Measurements from ENCODE around the gene SHQ1. TPM values are rescaled to one million over a fixed set of nuclear protein-coding genes. Genes with fewer than 3 reads are reported as not detected.
A peak's percentile ranks its signal among the peaks of the same experiment; 100 is the strongest.
"Not testable (repeated sequence)": the region's sequence is repeated elsewhere in the genome, so short reads cannot be mapped to it uniquely, and the experiment has no call there.

The SHQ1 gene
- total RNA-seq, 3 donors from 2014 or later: 9.6 to 19.3 (median 17.4) TPM

DNA sequence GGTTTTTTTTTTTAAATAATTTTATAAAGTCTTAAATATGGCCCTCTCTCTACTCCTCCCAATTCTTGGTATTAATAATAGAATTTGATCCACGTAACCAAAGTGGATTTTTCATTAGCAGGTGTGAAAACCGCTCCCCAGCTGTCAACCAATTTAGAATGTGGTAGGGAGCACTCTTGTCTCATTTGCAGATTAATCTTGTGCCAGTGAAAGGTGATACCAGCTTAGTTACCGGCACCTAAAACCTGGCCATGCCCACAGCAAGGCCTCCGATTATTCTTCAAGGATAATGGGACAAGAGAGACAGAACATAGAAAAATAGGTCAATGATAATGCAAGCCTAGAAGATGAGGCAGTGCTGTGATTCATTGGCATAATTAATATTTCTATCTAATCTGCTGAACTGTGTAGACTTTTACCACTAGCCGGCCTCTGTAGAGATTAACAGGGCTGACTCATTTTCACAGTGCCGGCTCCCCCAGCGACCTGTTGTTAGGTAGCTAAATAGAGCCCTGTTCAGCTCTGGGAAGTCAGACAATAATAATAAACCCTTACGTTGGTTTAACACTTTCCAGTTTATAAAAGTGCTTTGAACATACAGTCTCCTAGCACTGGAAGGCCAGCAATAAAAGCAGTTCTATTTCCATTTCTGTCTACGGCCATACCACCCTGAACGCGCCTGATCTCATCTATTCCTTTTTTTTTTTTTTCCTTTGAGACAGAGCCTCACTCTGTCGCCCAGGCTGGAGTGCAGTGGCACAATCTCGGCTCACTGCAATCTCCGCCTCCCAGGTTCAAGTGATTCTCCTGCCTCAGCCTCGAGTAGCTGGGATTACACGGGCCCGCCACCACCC lies 102.9 kb downstream of the SHQ1 start:
- Histone ChIP-seq H3K4me3 (no peak overlapping the region), H3K27me3 (no peaks in the 10 kb centered on the region), H3K4me1 (no peaks in the 10 kb centered on the region), H3K36me3 (no peaks in the 10 kb centered on the region), H3K9me3 (no peaks in the 10 kb centered on the region), H3K27ac (peak overlapping the region; percentile 56 to 71)
- no peak for DNase-seq (ENCODE audit: low spot score in 2 of 2)
- intact Hi-C loops (cut with DNase I; ENCODE audit: low total_unique reads): no loop called here
- TF ChIP-seq POLR2AphosphoS5 (IDR thresholded peaks at IDR 0.05) (no peak), POLR2A (IDR thresholded peaks at IDR 0.05) (no peak)
- TF ChIP-seq, protein P1, sequence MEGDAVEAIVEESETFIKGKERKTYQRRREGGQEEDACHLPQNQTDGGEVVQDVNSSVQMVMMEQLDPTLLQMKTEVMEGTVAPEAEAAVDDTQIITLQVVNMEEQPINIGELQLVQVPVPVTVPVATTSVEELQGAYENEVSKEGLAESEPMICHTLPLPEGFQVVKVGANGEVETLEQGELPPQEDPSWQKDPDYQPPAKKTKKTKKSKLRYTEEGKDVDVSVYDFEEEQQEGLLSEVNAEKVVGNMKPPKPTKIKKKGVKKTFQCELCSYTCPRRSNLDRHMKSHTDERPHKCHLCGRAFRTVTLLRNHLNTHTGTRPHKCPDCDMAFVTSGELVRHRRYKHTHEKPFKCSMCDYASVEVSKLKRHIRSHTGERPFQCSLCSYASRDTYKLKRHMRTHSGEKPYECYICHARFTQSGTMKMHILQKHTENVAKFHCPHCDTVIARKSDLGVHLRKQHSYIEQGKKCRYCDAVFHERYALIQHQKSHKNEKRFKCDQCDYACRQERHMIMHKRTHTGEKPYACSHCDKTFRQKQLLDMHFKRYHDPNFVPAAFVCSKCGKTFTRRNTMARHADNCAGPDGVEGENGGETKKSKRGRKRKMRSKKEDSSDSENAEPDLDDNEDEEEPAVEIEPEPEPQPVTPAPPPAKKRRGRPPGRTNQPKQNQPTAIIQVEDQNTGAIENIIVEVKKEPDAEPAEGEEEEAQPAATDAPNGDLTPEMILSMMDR (IDR thresholded peaks at IDR 0.05): no peak

DNA sequence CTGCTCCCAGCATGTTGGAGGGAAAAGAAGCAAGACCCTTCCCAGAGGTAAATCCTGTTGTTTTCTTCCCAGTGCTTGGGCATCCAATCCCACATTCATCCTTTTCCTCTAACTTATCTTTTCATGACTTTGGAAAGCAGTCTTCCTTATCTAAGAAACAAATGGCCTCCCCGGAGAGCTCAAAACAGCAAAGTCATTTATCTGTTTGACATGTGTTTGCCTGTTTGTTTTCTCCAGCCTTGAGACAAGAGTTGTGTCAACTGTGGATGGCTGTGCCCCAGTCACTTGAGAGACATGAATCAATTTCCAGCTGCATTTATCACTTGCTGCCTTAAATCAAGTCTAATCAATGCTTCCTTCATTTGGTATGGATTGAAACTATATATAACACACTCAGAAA lies 103.9 kb downstream of the SHQ1 start:
- no peak overlapping the region for H3K27ac ChIP-seq
- no peaks in the 10 kb centered on the region for H3K36me3 ChIP-seq
- intact Hi-C loops (cut with DNase I; ENCODE audit: low total_unique reads): no loop called here
- no peaks in the 10 kb centered on the region for H3K4me1 ChIP-seq
- no peaks in the 10 kb centered on the region for H3K27me3 ChIP-seq
- no peaks in the 10 kb centered on the region for H3K9me3 ChIP-seq
- no peak for TF ChIP-seq POLR2A (IDR thresholded peaks at IDR 0.05)
- H3K4me3 ChIP-seq: no peak overlapping the region
- DNase-seq (ENCODE audit: low spot score in 2 of 2): no peak

DNA sequence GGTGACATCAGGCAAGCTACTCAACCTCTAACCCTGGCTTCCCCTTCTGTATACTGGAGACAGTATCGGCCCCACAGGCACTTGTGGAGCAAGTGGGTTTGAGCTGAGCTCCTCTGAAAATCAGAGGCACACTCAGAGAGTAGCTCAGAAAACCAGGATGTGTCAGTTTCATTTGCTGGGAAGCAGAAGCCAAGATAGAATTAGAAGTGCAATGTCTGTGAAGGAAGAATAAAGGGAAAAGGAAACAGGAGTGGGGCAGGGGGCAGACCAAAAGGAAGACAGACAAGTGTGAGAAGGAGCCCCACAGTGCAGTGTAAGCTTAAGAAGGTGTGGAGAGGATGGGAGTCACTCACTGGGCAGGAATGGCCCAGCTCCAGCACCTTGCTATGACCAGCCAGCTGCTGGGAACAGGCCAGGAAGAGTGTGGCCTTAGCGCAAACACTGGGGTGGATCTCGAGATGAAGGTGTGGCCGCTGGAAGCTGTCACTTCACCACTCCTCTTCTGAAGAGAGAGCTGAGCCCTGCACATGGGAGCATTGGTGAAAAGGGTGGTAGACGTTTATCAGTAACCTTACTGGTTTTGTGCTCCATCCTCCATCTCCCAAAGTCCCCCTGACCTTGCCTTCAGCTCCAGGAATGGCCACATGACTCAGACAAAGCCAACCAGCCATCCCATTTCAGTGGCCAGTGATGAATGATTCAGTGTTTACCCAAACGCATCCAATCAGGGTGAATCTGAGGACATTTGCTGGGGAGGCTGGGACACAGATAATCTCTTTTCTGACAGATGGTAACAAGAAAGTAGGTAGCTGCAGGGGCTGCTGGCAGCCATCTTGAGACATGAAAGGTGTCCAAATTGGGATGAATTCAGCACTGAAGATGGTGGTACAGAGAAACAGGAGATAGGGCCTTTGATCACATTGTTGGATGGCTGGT lies 108.4 kb downstream of the SHQ1 start:
- peak in 1 of 2 donors; percentile 64 for DNase-seq (ENCODE audit: low spot score in 2 of 2)
- H3K36me3 ChIP-seq: no peaks in the 10 kb centered on the region
- H3K27me3 ChIP-seq: no peaks in the 10 kb centered on the region
- peak overlapping the region in 1 of 3 donors; percentile 66 for H3K4me3 ChIP-seq
- H3K9me3 ChIP-seq: peaks cover under 1 to 2% of the 10 kb centered on the region in 2 donors
- H3K27ac ChIP-seq: peak overlapping the region in 1 of 2 donors; percentile 39
- intact Hi-C loops (cut with DNase I; ENCODE audit: low total_unique reads): no loop called here
- H3K4me1 ChIP-seq: no peaks in the 10 kb centered on the region
- TF ChIP-seq POLR2A (IDR thresholded peaks at IDR 0.05): no peak
- TF ChIP-seq, protein P1 (IDR thresholded peaks at IDR 0.05): no peak
- no peak for TF ChIP-seq POLR2AphosphoS5 (IDR thresholded peaks at IDR 0.05)

DNA sequence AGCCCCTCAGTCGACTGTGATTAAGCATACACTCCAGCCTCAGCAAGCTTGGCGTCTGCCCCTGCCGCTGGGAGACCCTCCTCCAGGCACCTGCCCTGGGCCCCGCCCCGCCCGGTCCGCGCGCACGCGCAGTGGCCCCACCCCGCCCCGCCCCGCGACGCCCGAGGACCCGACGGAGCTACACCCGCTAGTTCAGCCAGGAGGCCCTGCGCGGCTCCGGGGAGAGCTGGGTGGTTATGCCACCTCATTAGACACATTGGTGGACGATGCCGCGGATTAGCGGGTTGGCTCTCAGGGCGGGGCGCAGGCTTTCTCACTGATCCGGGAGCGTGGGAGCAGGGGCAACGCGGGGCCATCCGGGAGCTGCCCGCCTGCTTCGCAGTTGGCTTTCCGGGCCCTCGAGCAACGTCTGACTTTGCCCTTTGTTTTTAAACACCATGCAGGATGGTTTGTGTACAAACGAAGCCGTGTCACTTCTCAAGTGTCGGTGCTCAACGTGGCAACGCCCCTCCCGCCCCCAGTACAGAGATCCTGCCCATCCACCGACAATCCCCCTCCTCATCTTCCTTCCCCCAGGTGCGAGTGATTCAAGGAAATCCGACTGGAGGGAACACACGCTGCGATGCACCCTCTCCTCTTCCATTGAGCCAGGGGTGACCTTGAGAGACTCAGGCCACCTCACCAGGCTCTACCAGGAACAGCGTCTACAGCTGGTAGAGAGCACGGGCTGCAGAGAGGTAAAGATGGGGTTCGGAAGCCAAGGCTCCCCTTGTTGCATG lies 109.3 kb downstream of the SHQ1 start:
- intact Hi-C loops (cut with DNase I; ENCODE audit: low total_unique reads): no loop called here
- DNase-seq (ENCODE audit: low spot score in 2 of 2): peak in 1 of 2 donors; percentile 63
- peak overlapping the region; percentile 5 to 39 for H3K27ac ChIP-seq

DNA sequence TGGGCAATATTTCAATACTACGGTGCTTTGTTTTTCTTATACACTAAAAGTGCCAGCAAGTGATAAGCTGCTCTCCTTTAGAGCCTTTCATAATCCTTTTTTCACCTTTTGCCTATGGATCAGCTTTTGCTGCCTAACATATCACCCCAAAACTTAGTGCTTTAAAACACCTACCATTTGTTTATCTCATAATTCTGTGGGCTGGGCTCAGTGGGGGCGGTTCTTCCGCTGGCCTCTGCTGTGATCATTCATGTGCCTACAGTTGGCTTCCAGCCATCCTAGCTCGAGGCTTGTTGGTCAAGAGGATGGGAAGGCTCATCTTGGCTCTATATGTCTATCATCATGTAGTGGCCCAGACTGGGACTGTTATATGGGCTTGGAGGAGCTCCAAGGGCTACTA lies 113.2 kb downstream of the SHQ1 start:
- H3K27me3 ChIP-seq; H3K4me1 ChIP-seq; intact Hi-C loops (cut with DNase I; ENCODE audit: low total_unique reads); H3K4me3 ChIP-seq; H3K36me3 ChIP-seq; H3K27ac ChIP-seq; DNase-seq (ENCODE audit: low spot score in 2 of 2): not testable (repeated sequence)
- peaks cover 10 to 12% of the 10 kb centered on the region in 2 donors for H3K9me3 ChIP-seq

More for the DNA sequence above, 109.3 kb downstream of the SHQ1 start:
- TF ChIP-seq POLR2AphosphoS5 (IDR thresholded peaks at IDR 0.05) (no peak), POLR2A (IDR thresholded peaks at IDR 0.05) (no peak)
- TF ChIP-seq, protein P1 (IDR thresholded peaks at IDR 0.05): no peak
- Histone ChIP-seq H3K4me3 (peak overlapping the region; percentile 33 to 66 (median 49)), H3K4me1 (no peaks in the 10 kb centered on the region), H3K36me3 (no peaks in the 10 kb centered on the region), H3K27me3 (no peaks in the 10 kb centered on the region), H3K9me3 (peaks cover 4% of the 10 kb centered on the region in 2 donors)
